Right atrium auricular region (tissue), 2 donors: ENCODE data around the gene PLXND1. TPM values are rescaled to one million over a fixed set of nuclear protein-coding genes. Genes with fewer than 3 reads are reported as not detected.

Source experiments
- DNase-seq: peaks from one replicate; pipeline ENCODE4 v3.0.0-alpha.2; 2019; ENCODE audit warnings: low spot score
- H3K27ac ChIP-seq, 2 donors: fragments of 200-600 bp; sonication (generic); 1 replicate in 1 of 2; 2 replicates in 1 of 2; pipeline ENCODE4 v1.5.1; 2016 to 2019
- H3K27me3 ChIP-seq, 2 donors: fragments of 200-600 bp; sonication (generic); one replicate each; pipeline versions ENCODE4 v1.5.1 to v1.6.0; 2017 to 2019
- H3K36me3 ChIP-seq: fragments of 200-600 bp; sonication (generic); one replicate; pipeline ENCODE4 v1.5.1; 2016
- H3K4me1 ChIP-seq, 2 donors: fragments of 200-600 bp; sonication (generic); one replicate each; pipeline versions ENCODE4 v1.5.1 to v1.6.0; 2017 to 2019
- H3K4me3 ChIP-seq, 2 donors: fragments of 200-600 bp; sonication (generic); 1 replicate in 1 of 2; 2 replicates in 1 of 2; pipeline ENCODE4 v1.5.1; 2017 to 2019; ENCODE audit warnings: mild to moderate bottlenecking in 1 of 2, moderate library complexity in 1 of 2
- H3K9me3 ChIP-seq, 2 donors: fragments of 200-600 bp; sonication (generic); one replicate each; pipeline ENCODE4 v1.5.1; 2019
- total RNA-seq, 2 donors: library from RNA; depleted of rRNA; stranded (reverse); fragments of >200 nt; gene quantifications; one replicate each; pipeline ENCODE4 v1.1.0, GENCODE V29; 2016
- TF ChIP-seq, protein P1 (sequence below), 2 donors: fragments of 200-600 bp; sonication (generic); IDR thresholded peaks; one replicate each; pipeline ENCODE4 v1.5.1; 2019; ENCODE audit warnings: antibody characterized with exemption in 2 of 2

PLXND1 gene
- total RNA-seq, 2 donors from 2014 or later, result 44.5 to 93.1 TPM

DNA sequence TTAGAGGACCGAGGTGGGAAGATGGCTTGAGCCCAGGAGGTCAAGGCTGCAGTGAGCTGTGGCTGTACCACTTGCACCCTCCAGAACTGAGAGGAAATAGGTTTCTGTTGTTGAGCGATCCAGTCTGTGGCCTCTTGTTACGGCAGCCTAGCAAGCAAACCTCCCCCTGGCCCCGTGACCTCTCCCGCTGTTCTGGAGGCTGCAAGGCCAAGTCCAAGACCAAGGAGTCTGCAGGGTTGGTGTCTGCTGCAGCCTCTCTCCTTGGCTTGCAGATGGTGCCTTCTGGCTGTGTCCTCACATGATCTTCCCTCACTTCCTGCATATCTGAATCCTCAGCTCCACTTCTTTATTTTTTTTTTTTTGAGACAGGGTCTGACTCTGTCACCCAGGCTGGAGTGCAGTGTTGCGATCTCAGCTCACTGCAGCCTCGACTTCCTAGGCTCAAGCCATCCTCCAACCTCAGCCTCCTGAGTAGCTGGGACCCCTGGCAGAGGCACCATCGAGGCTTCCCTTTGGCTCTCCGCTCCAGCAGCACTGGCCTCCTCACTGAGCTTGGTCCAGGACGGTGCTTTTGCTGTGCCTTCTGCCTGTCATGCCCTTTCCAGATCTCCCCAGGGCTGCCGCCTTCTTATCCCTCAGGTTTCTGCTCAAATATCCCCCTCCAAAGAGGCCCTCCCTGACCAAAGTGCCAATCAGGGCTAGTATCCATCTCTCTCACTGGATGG, 18.0 kb upstream of the PLXND1 start:
- Histone ChIP-seq H3K27ac (peak overlapping the region; percentile 95 to 97), H3K4me1 (peaks cover 0 to 77% of the 10 kb centered on the region in 2 donors), H3K36me3 (no peaks in the 10 kb centered on the region), H3K4me3 (no peak overlapping the region), H3K27me3 (no peaks in the 10 kb centered on the region), H3K9me3 (no peaks in the 10 kb centered on the region)
- DNase-seq, result no peak
- TF ChIP-seq, protein P1, sequence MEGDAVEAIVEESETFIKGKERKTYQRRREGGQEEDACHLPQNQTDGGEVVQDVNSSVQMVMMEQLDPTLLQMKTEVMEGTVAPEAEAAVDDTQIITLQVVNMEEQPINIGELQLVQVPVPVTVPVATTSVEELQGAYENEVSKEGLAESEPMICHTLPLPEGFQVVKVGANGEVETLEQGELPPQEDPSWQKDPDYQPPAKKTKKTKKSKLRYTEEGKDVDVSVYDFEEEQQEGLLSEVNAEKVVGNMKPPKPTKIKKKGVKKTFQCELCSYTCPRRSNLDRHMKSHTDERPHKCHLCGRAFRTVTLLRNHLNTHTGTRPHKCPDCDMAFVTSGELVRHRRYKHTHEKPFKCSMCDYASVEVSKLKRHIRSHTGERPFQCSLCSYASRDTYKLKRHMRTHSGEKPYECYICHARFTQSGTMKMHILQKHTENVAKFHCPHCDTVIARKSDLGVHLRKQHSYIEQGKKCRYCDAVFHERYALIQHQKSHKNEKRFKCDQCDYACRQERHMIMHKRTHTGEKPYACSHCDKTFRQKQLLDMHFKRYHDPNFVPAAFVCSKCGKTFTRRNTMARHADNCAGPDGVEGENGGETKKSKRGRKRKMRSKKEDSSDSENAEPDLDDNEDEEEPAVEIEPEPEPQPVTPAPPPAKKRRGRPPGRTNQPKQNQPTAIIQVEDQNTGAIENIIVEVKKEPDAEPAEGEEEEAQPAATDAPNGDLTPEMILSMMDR (IDR thresholded peaks at IDR 0.05), result no peak

GRCh38 chr3:129623447-129624118, 17.1 kb upstream of the PLXND1 start:
- Histone ChIP-seq H3K4me3 (no peak overlapping the region), H3K9me3 (no peaks in the 10 kb centered on the region), H3K36me3 (no peaks in the 10 kb centered on the region), H3K27me3 (no peaks in the 10 kb centered on the region), H3K27ac (peak overlapping the region; percentile 95 to 97), H3K4me1 (peaks cover 0 to 86% of the 10 kb centered on the region in 2 donors)
- TF ChIP-seq, protein P1 (IDR thresholded peaks at IDR 0.05), result no peak
- no peak for DNase-seq

- no peak for DNase-seq
- Histone ChIP-seq H3K9me3 (no peaks in the 10 kb centered on the region), H3K27me3 (no peaks in the 10 kb centered on the region), H3K4me1 (peaks cover 0 to 89% of the 10 kb centered on the region in 2 donors), H3K4me3 (no peak overlapping the region), H3K27ac (peak overlapping the region; percentile 95 to 97), H3K36me3 (no peaks in the 10 kb centered on the region)
- TF ChIP-seq, protein P1 (IDR thresholded peaks at IDR 0.05), result no peak
These were observed 16.5 kb upstream of the PLXND1 start for GRCh38 chr3:129622933-129623332.

- no peak for DNase-seq
- H3K27ac ChIP-seq, result peak overlapping the region; percentile 95 to 97
- H3K4me3 ChIP-seq, result no peak overlapping the region
- H3K4me1 ChIP-seq, result peaks cover 0 to 90% of the 10 kb centered on the region in 2 donors
- no peaks in the 10 kb centered on the region for H3K27me3 ChIP-seq
- TF ChIP-seq, protein P1 (IDR thresholded peaks at IDR 0.05), result no peak
- no peaks in the 10 kb centered on the region for H3K9me3 ChIP-seq
- H3K36me3 ChIP-seq, result no peaks in the 10 kb centered on the region
These were observed 15.9 kb upstream of the PLXND1 start for GRCh38 chr3:129622226-129622874.

- no peaks in the 10 kb centered on the region for H3K36me3 ChIP-seq
- H3K4me1 ChIP-seq, result peaks cover 0 to 91% of the 10 kb centered on the region in 2 donors
- no peaks in the 10 kb centered on the region for H3K9me3 ChIP-seq
- H3K27ac ChIP-seq, result peak overlapping the region; percentile 95 to 97
- no peak overlapping the region for H3K4me3 ChIP-seq
- TF ChIP-seq, protein P1 (IDR thresholded peaks at IDR 0.05), result no peak
- no peak for DNase-seq
- H3K27me3 ChIP-seq, result no peaks in the 10 kb centered on the region
These were observed 15.2 kb upstream of the PLXND1 start for GRCh38 chr3:129621626-129622225.
